Neural cell (in vitro differentiated cells): Measurements from ENCODE around the gene TFCP2. TPM values are rescaled to one million over a fixed set of nuclear protein-coding genes. Genes with fewer than 3 reads are reported as not detected.

Source experiments
- H2AFZ ChIP-seq: fragments of 200-600, 300-800 bp; sonication (generic), shearing (Covaris generic); 2 replicates; pipeline ENCODE4 v1.6.0; 2014; ENCODE audit warnings: low read depth, mild to moderate bottlenecking, antibody characterized with exemption, low read length, moderate library complexity
- H3F3A ChIP-seq: fragments of 200-600 bp; shearing (Covaris generic); 2 replicates; pipeline ENCODE4 v1.6.1; 2016; ENCODE audit warnings: mild to moderate bottlenecking, moderate library complexity, mixed read lengths, antibody characterized with exemption, low read length; ENCODE audit not compliant: insufficient read depth, poor library complexity, severe bottlenecking
- H3K27ac ChIP-seq: fragments of 200-600, 300-800 bp; sonication (generic), shearing (Covaris generic); 2 replicates; pipeline ENCODE4 v1.5.1; 2014; ENCODE audit warnings: mild to moderate bottlenecking, low read length, moderate library complexity
- H3K27me3 ChIP-seq: fragments of 300-800, 200-600 bp; sonication (generic), shearing (Covaris generic); 2 replicates; pipeline ENCODE4 v1.6.0; 2014; ENCODE audit warnings: mild to moderate bottlenecking, low read depth, low read length, moderate library complexity; ENCODE audit not compliant: insufficient read depth
- H3K36me3 ChIP-seq: fragments of 300-800, 200-600 bp; sonication (generic), shearing (Covaris generic); 2 replicates; pipeline ENCODE4 v1.5.1; 2014; ENCODE audit warnings: mild to moderate bottlenecking, antibody characterized with exemption, low read length, moderate library complexity; ENCODE audit not compliant: insufficient read depth
- H3K4me2 ChIP-seq: fragments of 300-800, 200-600 bp; sonication (generic), shearing (Covaris generic); 2 replicates; pipeline ENCODE4 v1.6.0; 2014; ENCODE audit warnings: mild to moderate bottlenecking, low read length
- H3K4me3 ChIP-seq: fragments of 300-800, 200-600 bp; sonication (generic), shearing (Covaris generic); 2 replicates; pipeline ENCODE4 v1.5.1; 2014; ENCODE audit warnings: mild to moderate bottlenecking, low read length, moderate library complexity
- H3K79me2 ChIP-seq: fragments of 200-600 bp; shearing (Covaris generic); replicated peaks from 2 replicates; pipeline ENCODE4 v1.6.0; 2014; ENCODE audit warnings: mild to moderate bottlenecking, low read length, moderate library complexity; ENCODE audit not compliant: insufficient read depth
- H3K9ac ChIP-seq: fragments of 300-800, 200-600 bp; sonication (generic), shearing (Covaris generic); 2 replicates; pipeline ENCODE4 v1.6.1; 2016; ENCODE audit warnings: mild to moderate bottlenecking, low read length, mixed read lengths
- H3K9me2 ChIP-seq: fragments of 200-600 bp; shearing (Covaris generic); 2 replicates; pipeline ENCODE4 v1.6.1; 2016; ENCODE audit warnings: mild to moderate bottlenecking, low read length, mixed read lengths; ENCODE audit not compliant: insufficient read depth
- H3K9me3 ChIP-seq: fragments of 200-600, 300-800 bp; sonication (generic), shearing (Covaris generic); 2 replicates; pipeline ENCODE4 v1.6.1; 2016; ENCODE audit warnings: mild to moderate bottlenecking, mixed run types, low read length, moderate library complexity, mixed read lengths
- H4K20me1 ChIP-seq: fragments of 200-600 bp; shearing (Covaris generic); 2 replicates; pipeline ENCODE4 v1.6.1; 2016; ENCODE audit warnings: mild to moderate bottlenecking, mixed run types; ENCODE audit not compliant: insufficient read depth
- CTCF ChIP-seq: fragments of 450-650 bp; IDR thresholded peaks from 2 replicates; pipeline ENCODE4 v1.5.1; 2014; ENCODE audit warnings: antibody characterized with exemption, mild to moderate bottlenecking, moderate library complexity; ENCODE audit not compliant: poor library complexity, severe bottlenecking
- EP300 ChIP-seq: fragments of 450-650 bp; conservative IDR thresholded peaks from 2 replicates; pipeline ENCODE4 v1.6.1; 2014; ENCODE audit warnings: antibody characterized with exemption, mild to moderate bottlenecking, moderate library complexity; ENCODE audit not compliant: poor library complexity, severe bottlenecking
- EZH2 ChIP-seq: fragments of 200-600, 300-800 bp; shearing (Covaris generic), sonication (generic); IDR thresholded peaks from 2 replicates; pipeline ENCODE4 v1.6.1; 2014; ENCODE audit warnings: antibody characterized with exemption, low read length, borderline replicate concordance, mild to moderate bottlenecking; ENCODE audit not compliant: insufficient read depth, poor library complexity, severe bottlenecking
- MXI1 ChIP-seq: fragments of 450-650 bp; conservative IDR thresholded peaks from 2 replicates; pipeline ENCODE4 v1.6.1; 2014; ENCODE audit warnings: antibody characterized with exemption, mild to moderate bottlenecking; ENCODE audit not compliant: poor library complexity, severe bottlenecking
- POLR2AphosphoS5 ChIP-seq: IDR thresholded peaks from 2 replicates; pipeline ENCODE4 v1.6.1; 2012
- RAD21 ChIP-seq: fragments of 450-650 bp; conservative IDR thresholded peaks from 2 replicates; pipeline ENCODE4 v1.6.1; 2014; ENCODE audit warnings: antibody characterized with exemption, mild to moderate bottlenecking, moderate library complexity
- REST ChIP-seq: IDR thresholded peaks from 2 replicates; pipeline ENCODE4 v1.6.1; 2012; ENCODE audit warnings: borderline replicate concordance
- SMC3 ChIP-seq: fragments of 450-650 bp; conservative IDR thresholded peaks from 2 replicates; pipeline ENCODE4 v1.6.1; 2014; ENCODE audit warnings: antibody characterized with exemption, mild to moderate bottlenecking, moderate library complexity; ENCODE audit not compliant: poor library complexity
- TAF1 ChIP-seq: IDR thresholded peaks from 2 replicates; pipeline ENCODE4 v1.6.1; 2012; ENCODE audit warnings: low read depth
- polyA plus RNA-seq: library from polyadenylated mRNA; depleted of rRNA; stranded (reverse); fragments of >200 nt; gene quantifications from 2 replicates; pipeline ENCODE4 v1.2.3, GENCODE V29; 2014

Gene TFCP2
- polyA plus RNA-seq, 1 donor from 2014 or later = 28.6 TPM

- Histone ChIP-seq H3K27me3 (no peaks in the 10 kb centered on the region), H3K4me3 (no peak overlapping the region), H3K9me2 (no peaks in the 10 kb centered on the region)
Measured at GRCh38 chr12:51075390-51075789, 97.5 kb downstream of the TFCP2 start.

GRCh38 chr12:51071663-51072062, 101.3 kb downstream of the TFCP2 start:
- no peak overlapping the region for H3K4me2 ChIP-seq
- H3K79me2 ChIP-seq = peaks cover 21% of the 10 kb centered on the region
- H3K9me3 ChIP-seq = no peaks in the 10 kb centered on the region
- no peak overlapping the region for H2AFZ ChIP-seq
- no peak overlapping the region for H3K4me3 ChIP-seq
- no peaks in the 10 kb centered on the region for H3K9me2 ChIP-seq
- no peak overlapping the region for H3K27ac ChIP-seq
- no peaks in the 10 kb centered on the region for H3K36me3 ChIP-seq
- peaks cover 8% of the 10 kb centered on the region for H4K20me1 ChIP-seq
- H3K27me3 ChIP-seq = no peaks in the 10 kb centered on the region
- no peak overlapping the region for H3K9ac ChIP-seq
- H3F3A ChIP-seq = no peaks in the 10 kb centered on the region
- no peak for TF ChIP-seq RAD21
- TF ChIP-seq CTCF = no peak
- TF ChIP-seq EP300 = no peak
- TF ChIP-seq SMC3 = no peak
- no peak for TF ChIP-seq POLR2AphosphoS5
- no peak for TF ChIP-seq MXI1
- no peak for TF ChIP-seq EZH2
- no peak for TF ChIP-seq TAF1

More at GRCh38 chr12:51075390-51075789, 97.5 kb downstream of the TFCP2 start:
- Histone ChIP-seq H3K79me2 (peaks cover 48% of the 10 kb centered on the region), H4K20me1 (peaks cover 30% of the 10 kb centered on the region), H2AFZ (no peak overlapping the region), H3K4me2 (no peak overlapping the region), H3K9ac (no peak overlapping the region), H3K9me3 (no peaks in the 10 kb centered on the region), H3K36me3 (no peaks in the 10 kb centered on the region), H3F3A (no peaks in the 10 kb centered on the region), H3K27ac (no peak overlapping the region)
- TF ChIP-seq POLR2AphosphoS5 = no peak
- TF ChIP-seq MXI1 = no peak
- TF ChIP-seq EP300 = no peak
- no peak for TF ChIP-seq CTCF
- TF ChIP-seq REST = no peak
- no peak for TF ChIP-seq SMC3
- TF ChIP-seq EZH2 = no peak
- no peak for TF ChIP-seq RAD21
- no peak for TF ChIP-seq TAF1
